NCI-H748 treated with DMSO at 0.1 percent for 48 hours (cell line): ENCODE results near the gene DMTF1.
A peak's percentile ranks its signal among the peaks of the same experiment; 100 is the strongest.

Experiments used
- DNase-seq: peaks from one replicate; lab custom pipeline; 2025; lab: John Stamatoyannopoulos, UW

Gene DMTF1

DNA sequence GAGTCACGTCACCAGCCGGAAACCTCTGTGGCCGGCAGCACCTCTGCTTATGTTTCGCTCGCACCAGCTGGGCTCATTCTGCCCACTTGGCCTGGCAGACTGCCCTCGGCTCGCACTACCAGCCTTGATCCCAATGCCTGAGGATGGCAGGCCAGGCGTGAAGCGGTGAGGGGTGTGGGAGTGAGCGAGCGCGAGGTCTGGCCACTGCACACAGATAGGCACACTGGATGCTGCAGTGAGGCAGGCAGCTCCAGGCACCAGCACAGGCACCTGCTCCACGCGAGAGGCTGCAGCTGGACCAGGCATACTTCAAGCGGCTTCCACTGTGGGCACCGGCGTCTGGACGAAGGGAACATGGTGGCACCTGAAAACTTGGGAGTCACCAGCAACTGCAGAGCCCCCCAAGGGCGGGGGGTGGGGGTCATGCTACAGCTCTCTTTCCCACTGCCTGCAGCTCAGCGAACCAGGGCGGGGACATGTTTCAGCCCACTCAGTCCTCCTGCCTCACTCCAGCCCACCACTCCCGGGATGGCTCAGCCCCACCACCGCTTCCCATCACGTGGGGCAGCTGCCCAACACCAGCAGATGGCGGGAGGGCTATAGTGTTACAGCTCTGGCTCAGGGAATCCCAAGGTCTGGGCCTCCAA, 5.4 kb upstream of the DMTF1 start:
- no peak for DNase-seq

DNA sequence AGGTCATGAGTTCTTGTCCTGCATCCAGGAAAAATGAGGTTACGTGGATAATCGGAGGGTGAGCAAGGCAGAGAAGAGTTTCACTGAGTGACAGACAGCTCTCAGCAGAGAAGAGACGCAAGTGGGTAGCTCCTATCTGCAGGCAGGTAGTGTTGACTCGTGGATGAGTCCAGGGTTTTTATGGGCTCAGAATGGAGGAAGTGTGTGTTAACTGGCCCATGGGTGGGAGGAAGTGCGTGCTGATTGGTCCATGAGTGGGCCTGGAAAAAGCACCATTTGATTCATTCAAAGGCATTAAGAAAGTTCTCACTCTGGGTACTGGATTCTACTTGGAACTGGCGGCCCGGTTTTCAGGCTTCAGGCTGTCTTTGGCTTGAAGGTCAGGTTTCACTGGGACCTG, 4.8 kb upstream of the DMTF1 start:
- DNase-seq: no peak

- DNase-seq: no peak
These were observed 3.8 kb upstream of the DMTF1 start for GRCh38 chr7:87148332-87148955.

DNA sequence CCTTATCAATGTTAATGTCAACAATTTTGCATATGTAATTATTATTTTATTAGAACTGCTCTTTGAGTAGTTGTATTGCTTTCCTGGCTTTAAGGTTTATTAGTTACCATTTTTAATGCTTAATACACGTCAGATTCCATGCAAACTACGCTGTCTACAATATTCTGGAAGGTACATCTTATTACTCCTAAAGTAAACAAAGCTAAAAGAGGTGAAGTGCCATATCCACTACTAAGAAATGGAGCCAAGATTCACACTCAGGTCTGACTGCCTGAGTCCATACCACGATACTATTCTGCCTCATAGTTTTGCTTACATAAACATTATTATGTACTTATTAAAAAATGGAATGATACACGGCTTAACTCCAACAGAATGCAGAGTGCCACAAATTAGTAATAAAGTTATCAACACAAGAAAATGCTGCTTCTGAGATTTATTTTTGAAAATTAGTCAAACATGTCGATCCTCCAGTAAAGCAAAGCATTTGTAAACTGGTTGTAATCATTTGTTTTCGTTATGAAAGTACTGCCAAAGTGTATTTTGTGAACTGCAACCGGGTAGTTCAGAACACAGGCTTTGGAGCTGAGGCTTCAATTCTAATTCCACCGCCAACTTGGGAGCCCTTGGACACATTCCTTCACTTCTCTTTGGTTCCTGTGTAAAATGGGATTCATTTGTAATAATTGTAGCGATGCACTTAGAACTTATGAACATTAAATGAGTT, 1.1 kb upstream of the DMTF1 start:
- no peak for DNase-seq

- DNase-seq: peak; percentile 78
These were observed 533 bp upstream of the DMTF1 start for GRCh38 chr7:87151729-87152111.

- peak; percentile 31 for DNase-seq
These were observed 816 bp downstream of the DMTF1 start for GRCh38 chr7:87152897-87153641.

GRCh38 chr7:87154166-87154565, 1.9 kb downstream of the DMTF1 start:
- DNase-seq: no peak

- no peak for DNase-seq
These were observed 2.3 kb downstream of the DMTF1 start for GRCh38 chr7:87154569-87154968.

DNA sequence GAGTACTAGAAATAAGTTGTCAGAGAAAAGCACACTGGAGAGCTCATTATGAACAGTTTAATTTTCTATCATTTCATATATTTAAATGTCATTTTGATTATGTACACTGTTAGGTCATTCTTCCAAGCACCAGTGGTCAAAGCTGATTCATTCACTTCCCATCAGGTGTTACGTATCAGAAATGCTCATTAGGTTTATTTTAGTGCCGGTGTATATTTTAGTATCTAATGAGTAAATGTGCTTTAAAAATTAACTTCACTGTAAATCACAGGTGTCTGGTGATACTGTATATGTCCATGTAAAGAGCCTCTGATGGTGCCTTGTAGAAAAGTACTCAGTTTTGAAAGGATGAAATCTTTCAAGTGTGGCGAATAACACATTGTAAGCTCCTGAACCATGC, 3.5 kb downstream of the DMTF1 start:
- DNase-seq: no peak

GRCh38 chr7:87156709-87157108, 4.5 kb downstream of the DMTF1 start:
- DNase-seq: no peak

DNA sequence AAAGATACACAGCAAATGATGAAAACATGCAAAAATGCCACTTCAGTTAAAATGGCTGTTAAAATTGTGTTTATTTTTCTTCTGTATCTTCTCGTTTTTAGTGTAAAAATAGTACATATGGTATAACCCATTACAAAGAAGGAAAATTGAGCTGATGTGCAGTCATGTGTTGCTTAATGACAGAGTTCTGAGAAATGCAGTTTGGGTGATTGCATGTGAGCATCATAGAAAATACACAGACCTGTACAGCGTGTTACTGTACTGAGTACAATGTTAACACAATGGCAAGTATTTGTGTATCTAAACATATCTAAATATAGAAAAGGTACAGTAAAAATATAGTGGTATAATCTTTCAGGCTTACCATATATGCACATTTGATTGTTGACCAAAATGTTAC, 7.3 kb downstream of the DMTF1 start:
- no peak for DNase-seq

- DNase-seq: no peak
These were observed 12.2 kb downstream of the DMTF1 start for GRCh38 chr7:87164433-87164832.

DNA sequence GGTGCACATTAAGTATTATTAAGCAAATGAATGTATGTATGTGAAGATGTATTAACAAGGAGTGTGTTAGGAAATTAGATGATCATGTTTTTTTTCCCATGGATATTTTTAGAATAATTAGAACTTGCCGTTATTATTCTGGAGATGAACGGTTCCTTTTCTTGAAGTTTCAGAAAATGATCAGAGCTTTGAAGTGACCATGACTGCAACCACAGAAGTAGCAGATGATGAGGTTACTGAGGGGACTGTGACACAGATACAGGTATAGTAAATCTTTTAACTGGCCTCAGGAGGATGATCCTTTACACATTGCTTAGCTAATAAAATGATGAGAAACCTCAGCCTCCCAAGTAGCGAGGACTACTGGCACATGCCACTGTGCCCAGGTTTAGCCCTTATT, 18.6 kb downstream of the DMTF1 start:
- no peak for DNase-seq

DNA sequence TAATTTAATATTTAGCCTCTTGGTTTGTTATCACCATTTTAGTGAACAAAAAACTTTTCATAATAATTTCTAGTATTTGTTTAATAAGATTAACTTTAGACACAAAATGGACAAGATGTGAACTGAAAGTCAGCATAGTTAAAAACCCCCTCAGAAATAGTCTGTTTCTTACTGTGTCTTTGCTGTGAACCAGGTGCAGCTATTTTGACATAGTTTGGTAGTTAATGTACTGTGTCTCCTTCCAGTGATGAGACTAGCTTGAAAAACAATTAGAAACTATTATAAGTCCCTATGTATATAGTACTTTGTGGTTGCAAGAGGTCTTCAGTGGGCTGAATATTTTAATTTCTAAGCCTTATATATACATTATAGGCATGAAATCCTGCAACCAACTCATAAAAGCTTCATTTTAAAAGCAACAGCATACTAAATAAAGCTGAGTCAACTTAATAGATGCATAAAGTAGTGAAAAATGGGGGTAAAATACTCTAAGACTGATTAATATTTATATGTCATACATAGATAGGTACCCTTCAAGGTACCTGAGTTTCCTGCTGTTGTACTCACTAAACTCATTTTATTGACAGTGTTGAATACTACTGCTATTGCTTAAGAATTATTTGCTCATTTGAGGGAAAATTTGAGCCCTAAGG, 19.2 kb downstream of the DMTF1 start:
- no peak for DNase-seq

- DNase-seq: no peak
These were observed 21.2 kb downstream of the DMTF1 start for GRCh38 chr7:87173471-87173870.

DNA sequence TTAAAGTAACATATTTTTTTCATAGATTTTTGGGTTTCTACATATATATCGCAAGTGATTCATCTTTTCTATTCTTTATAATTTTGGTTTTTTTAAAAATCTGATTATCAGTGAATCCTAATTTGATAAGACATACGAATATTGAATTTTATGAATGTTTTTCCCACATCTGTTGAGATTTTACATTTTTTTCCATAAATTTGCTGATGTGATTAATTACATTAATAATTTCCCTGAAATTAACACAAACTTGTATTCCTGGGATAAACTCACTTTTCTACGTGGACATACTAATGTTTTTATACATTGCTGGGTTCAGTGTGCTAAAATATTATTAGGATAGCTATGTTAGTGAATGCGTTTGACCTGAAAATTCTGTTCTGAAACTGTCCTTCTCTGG, 26.1 kb downstream of the DMTF1 start:
- no peak for DNase-seq

GRCh38 chr7:87179180-87179579, 26.9 kb downstream of the DMTF1 start:
- no peak for DNase-seq

- DNase-seq: no peak
These were observed 34.9 kb downstream of the DMTF1 start for GRCh38 chr7:87187120-87187519.

DNA sequence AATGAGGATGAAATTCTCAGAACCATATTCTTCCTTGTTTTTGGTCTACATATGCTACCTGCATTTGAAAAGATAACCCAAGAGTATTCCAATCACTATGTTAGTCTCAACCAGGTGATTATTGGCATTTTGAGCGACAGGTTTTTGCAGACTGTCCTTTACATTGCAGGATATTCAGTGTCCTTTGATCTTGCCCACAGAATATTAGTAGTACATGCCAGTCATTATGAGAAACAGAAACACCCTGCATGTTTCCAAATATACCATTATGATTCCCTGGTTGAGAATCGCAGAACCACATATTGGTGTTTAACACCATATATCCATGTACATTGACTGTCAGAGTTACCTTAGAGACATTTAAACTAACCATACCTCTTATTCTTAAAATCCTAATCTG, 36.7 kb downstream of the DMTF1 start:
- no peak for DNase-seq

GRCh38 chr7:87190783-87191182, 38.5 kb downstream of the DMTF1 start:
- DNase-seq: no peak

- no peak for DNase-seq
These were observed 40.7 kb downstream of the DMTF1 start for GRCh38 chr7:87192784-87193487.

GRCh38 chr7:87193912-87194311, 41.7 kb downstream of the DMTF1 start:
- DNase-seq: no peak
